GM23248 (cell line): ENCODE results near the gene MED29.

Source experiments
- EZH2 ChIP-seq: fragments of 200-600 bp; sonication (generic); IDR thresholded peaks from 2 replicates; pipeline ENCODE4 v1.6.1; 2018; ENCODE audit warnings: antibody characterized with exemption, mild to moderate bottlenecking; ENCODE audit not compliant: insufficient read depth, poor library complexity, severe bottlenecking
- EZH2phosphoT487 ChIP-seq: fragments of 200-600 bp; sonication (generic); IDR thresholded peaks from 2 replicates; pipeline ENCODE4 v1.6.1; 2018; ENCODE audit warnings: antibody characterized with exemption, moderate library complexity, mild to moderate bottlenecking, low read depth; ENCODE audit not compliant: insufficient read depth

- TF ChIP-seq EZH2 (no peak), EZH2phosphoT487 (no peak)
These were observed 12.4 kb downstream of the MED29 start for GRCh38 chr19:39403331-39404312.
